IPS DF 4.7 (cell line): ENCODE data around the gene ACBD3.

Experiments used
- DNase-seq: peaks from one replicate; pipeline ENCODE4 v3.0.0-alpha.2; 2013; ENCODE audit warnings: low spot score; ENCODE audit errors: extremely low read depth

ACBD3 gene

GRCh38 chr1:226202246-226202645 lies 15.7 kb upstream of the ACBD3 start:
- no peak for DNase-seq

GRCh38 chr1:226201029-226201593 lies 14.6 kb upstream of the ACBD3 start:
- DNase-seq, result no peak

GRCh38 chr1:226199971-226200370 lies 13.4 kb upstream of the ACBD3 start:
- no peak for DNase-seq

GRCh38 chr1:226195144-226195543 lies 8.6 kb upstream of the ACBD3 start:
- no peak for DNase-seq

- DNase-seq, result no peak
Measured at GRCh38 chr1:226187380-226187779, 839 bp upstream of the ACBD3 start.

GRCh38 chr1:226187019-226187322 lies 430 bp upstream of the ACBD3 start:
- DNase-seq, result no peak

GRCh38 chr1:226185141-226186036 lies 1.2 kb downstream of the ACBD3 start:
- DNase-seq, result no peak

GRCh38 chr1:226181996-226182714 lies 4.4 kb downstream of the ACBD3 start:
- DNase-seq, result no peak

- DNase-seq, result no peak
Measured at GRCh38 chr1:226176870-226177269, 9.7 kb downstream of the ACBD3 start.

- DNase-seq, result no peak
Measured at GRCh38 chr1:226172589-226172988, 14.0 kb downstream of the ACBD3 start.

- DNase-seq, result no peak
Measured at GRCh38 chr1:226166341-226166740, 20.2 kb downstream of the ACBD3 start.

GRCh38 chr1:226164154-226164553 lies 22.4 kb downstream of the ACBD3 start:
- no peak for DNase-seq

GRCh38 chr1:226162898-226163297 lies 23.6 kb downstream of the ACBD3 start:
- no peak for DNase-seq

- DNase-seq, result no peak
Measured at GRCh38 chr1:226158983-226159382, 27.6 kb downstream of the ACBD3 start.

GRCh38 chr1:226158457-226158856 lies 28.1 kb downstream of the ACBD3 start:
- DNase-seq, result no peak

GRCh38 chr1:226157761-226158316 lies 28.7 kb downstream of the ACBD3 start:
- no peak for DNase-seq

GRCh38 chr1:226154593-226154992 lies 31.9 kb downstream of the ACBD3 start:
- no peak for DNase-seq

GRCh38 chr1:226149806-226150205 lies 36.7 kb downstream of the ACBD3 start:
- no peak for DNase-seq

GRCh38 chr1:226148121-226148648 lies 38.4 kb downstream of the ACBD3 start:
- no peak for DNase-seq

GRCh38 chr1:226144045-226144444 lies 42.5 kb downstream of the ACBD3 start:
- DNase-seq, result no peak

GRCh38 chr1:226135709-226136108 lies 50.8 kb downstream of the ACBD3 start:
- no peak for DNase-seq
